GM21367 (cell line): ENCODE results near the gene OPN1LW.
"Not testable (repeated sequence)": the region's sequence is repeated elsewhere in the genome, so short reads cannot be mapped to it uniquely, and the experiment has no call there.

ENCODE experiments used
- ATAC-seq: cut with Tn5 transposase; IDR thresholded peaks from one replicate; pipeline ENCODE4 v1.9.1; 2021; ENCODE audit not compliant: unreplicated experiment

OPN1LW gene

DNA sequence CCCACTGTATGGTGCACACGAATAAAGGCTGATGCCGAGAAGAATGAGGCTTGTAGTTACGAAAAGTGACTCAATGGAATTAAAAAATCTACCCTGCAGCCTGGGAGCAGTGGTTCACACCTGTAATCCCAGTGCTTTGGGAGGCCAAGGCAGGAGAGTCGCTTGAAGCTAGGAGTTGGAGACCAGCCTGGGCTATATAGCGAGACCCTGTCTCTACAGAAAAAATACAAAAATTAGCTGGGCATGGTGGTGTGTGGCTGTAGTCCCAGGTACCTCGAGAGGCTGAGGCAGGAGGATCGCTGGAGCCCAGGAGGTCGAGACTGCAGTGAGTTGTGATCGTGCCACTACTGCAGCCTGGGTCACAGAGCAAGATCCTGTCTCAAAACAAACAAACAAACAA lies 11.7 kb upstream of the OPN1LW start:
- ATAC-seq = no peak

- no peak for ATAC-seq
Measured at GRCh38 chrX:154135458-154136229, 8.4 kb upstream of the OPN1LW start.

- ATAC-seq = no peak
Measured at GRCh38 chrX:154136627-154137161, 7.3 kb upstream of the OPN1LW start.

GRCh38 chrX:154138857-154139256 lies 5.2 kb upstream of the OPN1LW start:
- ATAC-seq = no peak

- ATAC-seq = no peak
Measured at GRCh38 chrX:154140206-154140605, 3.8 kb upstream of the OPN1LW start.

DNA sequence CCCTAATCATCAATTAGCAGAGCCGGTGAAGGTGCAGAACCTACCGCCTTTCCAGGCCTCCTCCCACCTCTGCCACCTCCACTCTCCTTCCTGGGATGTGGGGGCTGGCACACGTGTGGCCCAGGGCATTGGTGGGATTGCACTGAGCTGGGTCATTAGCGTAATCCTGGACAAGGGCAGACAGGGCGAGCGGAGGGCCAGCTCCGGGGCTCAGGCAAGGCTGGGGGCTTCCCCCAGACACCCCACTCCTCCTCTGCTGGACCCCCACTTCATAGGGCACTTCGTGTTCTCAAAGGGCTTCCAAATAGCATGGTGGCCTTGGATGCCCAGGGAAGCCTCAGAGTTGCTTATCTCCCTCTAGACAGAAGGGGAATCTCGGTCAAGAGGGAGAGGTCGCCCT lies 3.3 kb upstream of the OPN1LW start:
- no peak for ATAC-seq

DNA sequence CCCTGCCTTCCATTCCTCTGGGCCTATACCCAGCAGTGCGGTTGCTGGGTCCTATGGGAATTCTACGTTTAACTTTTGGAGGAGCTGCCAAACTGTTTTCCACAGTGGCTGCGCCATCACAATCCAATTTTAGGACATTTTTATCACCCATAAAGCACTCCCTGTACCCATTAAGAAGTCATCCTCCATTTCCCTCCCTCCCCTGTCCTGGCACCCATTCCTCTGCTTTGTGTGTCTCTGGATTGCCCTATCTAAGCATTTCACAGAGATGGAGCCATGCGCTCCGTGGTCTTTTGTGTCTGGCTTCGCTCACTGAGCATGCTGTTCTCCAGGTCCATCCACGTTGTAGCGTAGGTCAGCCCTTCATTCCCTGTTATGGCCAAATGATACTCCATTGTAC lies 1.7 kb upstream of the OPN1LW start:
- no peak for ATAC-seq

- ATAC-seq = no peak
Measured at GRCh38 chrX:154142950-154143745, 895 bp upstream of the OPN1LW start.

DNA sequence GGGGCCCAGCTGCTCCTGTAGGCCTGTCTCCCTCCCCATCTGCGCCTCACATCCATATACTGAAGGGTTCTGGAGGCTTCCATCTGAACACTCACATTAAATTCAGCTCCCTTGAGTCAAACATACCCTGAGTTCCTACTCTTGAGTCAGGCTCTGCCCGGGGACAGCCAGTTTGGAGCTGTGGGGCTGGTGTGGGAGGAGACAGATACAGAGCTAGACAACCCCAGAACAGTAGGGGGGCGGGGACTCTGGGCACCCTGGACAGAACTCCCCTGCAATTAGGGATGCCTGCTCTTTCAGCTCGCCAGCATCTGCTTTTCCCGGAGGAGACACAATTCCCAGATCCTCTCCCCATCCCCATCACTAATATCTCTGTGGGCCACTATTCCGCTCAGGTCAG lies 7.0 kb downstream of the OPN1LW start:
- not testable (repeated sequence) for ATAC-seq

- not testable (repeated sequence) for ATAC-seq
Measured at GRCh38 chrX:154156221-154156620, 12.2 kb downstream of the OPN1LW start.

- ATAC-seq = not testable (repeated sequence)
Measured at GRCh38 chrX:154157207-154157606, 13.2 kb downstream of the OPN1LW start.

DNA sequence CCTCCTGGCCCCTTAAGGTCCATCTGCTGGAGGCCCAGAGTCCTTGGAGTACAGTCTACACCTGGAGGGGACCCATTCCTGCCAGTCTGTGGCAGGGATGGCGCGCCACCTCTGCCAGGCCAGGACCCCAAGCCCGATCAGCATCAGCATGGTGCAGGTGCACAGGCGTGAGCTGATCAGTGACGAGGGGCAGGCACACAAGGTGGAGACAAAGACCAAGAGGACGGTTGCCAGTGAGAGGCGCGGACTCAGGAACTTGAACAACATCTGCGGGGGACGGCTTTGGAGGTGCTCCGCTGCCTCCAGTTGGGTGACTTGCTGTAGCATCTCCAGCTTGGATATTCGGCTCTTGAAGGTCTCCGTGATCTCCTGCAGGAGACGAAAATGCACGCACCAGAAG lies 15.3 kb downstream of the OPN1LW start:
- not testable (repeated sequence) for ATAC-seq

GRCh38 chrX:154164902-154165301 lies 20.9 kb downstream of the OPN1LW start:
- ATAC-seq = not testable (repeated sequence)

GRCh38 chrX:154168384-154168783 lies 24.3 kb downstream of the OPN1LW start:
- ATAC-seq = not testable (repeated sequence)

DNA sequence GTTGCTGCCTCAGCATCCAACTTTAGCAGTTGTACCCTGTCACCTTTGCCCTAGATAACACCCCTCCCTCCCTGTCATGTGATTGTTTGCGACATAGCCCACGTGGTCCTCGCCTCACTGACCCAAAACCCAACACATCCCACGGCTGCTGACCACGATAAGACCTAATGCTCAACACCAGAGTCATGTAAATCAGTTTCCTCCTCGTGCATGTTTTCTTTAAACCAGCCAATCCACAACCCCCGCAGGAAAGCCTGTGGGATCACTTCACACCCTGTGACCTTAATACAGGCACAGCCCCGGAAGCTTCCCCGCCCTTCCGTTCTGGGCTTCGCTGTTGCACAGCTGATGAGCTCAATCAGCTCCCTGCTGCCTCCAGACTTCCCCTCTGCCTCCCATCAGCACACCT lies 28.5 kb downstream of the OPN1LW start:
- ATAC-seq = not testable (repeated sequence)

GRCh38 chrX:154174356-154174755 lies 30.3 kb downstream of the OPN1LW start:
- ATAC-seq = not testable (repeated sequence)

DNA sequence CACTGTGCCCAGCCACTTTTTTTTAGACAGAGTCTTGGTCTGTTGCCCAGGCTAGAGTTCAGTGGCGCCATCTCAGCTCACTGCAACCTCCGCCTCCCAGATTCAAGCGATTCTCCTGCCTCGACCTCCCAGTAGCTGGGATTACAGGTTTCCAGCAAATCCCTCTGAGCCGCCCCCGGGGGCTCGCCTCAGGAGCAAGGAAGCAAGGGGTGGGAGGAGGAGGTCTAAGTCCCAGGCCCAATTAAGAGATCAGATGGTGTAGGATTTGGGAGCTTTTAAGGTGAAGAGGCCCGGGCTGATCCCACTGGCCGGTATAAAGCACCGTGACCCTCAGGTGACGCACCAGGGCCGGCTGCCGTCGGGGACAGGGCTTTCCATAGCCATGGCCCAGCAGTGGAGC lies 38.3 kb downstream of the OPN1LW start, which contains the start of gene OPN1MW:
OPN1MW (plus strand) TSS at position 301 of the 400 bp plus-strand sequence; CDS start at position 383, 82 bp downstream.
- not testable (repeated sequence) for ATAC-seq

- not testable (repeated sequence) for ATAC-seq
Measured at GRCh38 chrX:154183794-154184193, 39.8 kb downstream of the OPN1LW start.

GRCh38 chrX:154192846-154193245 lies 48.8 kb downstream of the OPN1LW start:
- ATAC-seq = not testable (repeated sequence)

DNA sequence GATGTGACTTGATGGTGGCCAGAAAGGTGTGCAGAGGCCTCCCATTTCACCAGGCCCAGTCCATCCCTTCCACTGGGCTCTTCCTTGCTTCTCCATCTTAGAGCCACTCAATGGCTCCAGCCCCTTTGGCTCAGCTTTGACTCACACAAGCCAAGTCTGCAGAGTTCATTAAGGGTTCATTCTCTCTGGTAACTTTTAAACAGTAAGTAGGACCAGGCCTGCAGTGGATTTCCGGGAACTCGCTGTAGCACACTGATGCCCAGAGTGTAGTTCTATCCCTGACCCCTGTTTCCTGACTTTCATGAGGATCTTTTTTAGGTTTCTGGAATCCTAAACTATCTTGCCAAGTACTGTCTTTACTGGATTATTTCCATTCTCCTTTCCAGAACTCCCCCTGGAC lies 50.3 kb downstream of the OPN1LW start:
- not testable (repeated sequence) for ATAC-seq

DNA sequence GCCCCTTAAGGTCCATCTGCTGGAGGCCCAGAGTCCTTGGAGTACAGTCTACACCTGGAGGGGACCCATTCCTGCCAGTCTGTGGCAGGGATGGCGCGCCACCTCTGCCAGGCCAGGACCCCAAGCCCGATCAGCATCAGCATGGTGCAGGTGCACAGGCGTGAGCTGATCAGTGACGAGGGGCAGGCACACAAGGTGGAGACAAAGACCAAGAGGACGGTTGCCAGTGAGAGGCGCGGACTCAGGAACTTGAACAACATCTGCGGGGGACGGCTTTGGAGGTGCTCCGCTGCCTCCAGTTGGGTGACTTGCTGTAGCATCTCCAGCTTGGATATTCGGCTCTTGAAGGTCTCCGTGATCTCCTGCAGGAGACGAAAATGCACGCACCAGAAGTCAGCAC lies 52.4 kb downstream of the OPN1LW start:
- ATAC-seq = not testable (repeated sequence)
